H1 (cell line): Measurements from ENCODE around the gene SLC25A42. TPM values are rescaled to one million over a fixed set of nuclear protein-coding genes. Genes with fewer than 3 reads are reported as not detected.

Experiments used
- CTCF ChIA-PET: fragments of 300-600 bp; sonication (Branson Sonifier 250); formaldehyde crosslinking; loops from one replicate; lab custom pipeline; 2021; ENCODE audit not compliant: partially characterized antibody; lab: Charles Lee
- POLR2A ChIA-PET: fragments of 300-600 bp; sonication (Branson Sonifier 250); formaldehyde crosslinking; loops from one replicate; lab custom pipeline; 2021; ENCODE audit warnings: inconsistent platforms; ENCODE audit not compliant: partially characterized antibody; lab: Charles Lee
- DNase-seq, 2 experiments: peaks; one replicate each; pipeline versions ENCODE4 v3.0.0 to v3.0.0-alpha.2; 2010 to 2022; ENCODE audit warnings: low spot score in 2 of 2, low read depth in 1 of 2, mixed read lengths in 1 of 2
- FAIRE-seq: peaks from 2 replicates; lab custom pipeline; 2011; peaks lifted over from hg19 to GRCh38; lab: Jason Lieb, UNC
- H2AFZ ChIP-seq: 2 replicates; pipeline ENCODE4 v1.8.1; 2012; ENCODE audit warnings: low read length, inconsistent platforms
- H2AK5ac ChIP-seq: 2 replicates; pipeline ENCODE4 v1.6.1; 2013; ENCODE audit warnings: low read depth, low read length
- H2BK120ac ChIP-seq: replicated peaks from 2 replicates; pipeline ENCODE3; 2013; ENCODE audit warnings: low read depth, low read length, inconsistent platforms
- H2BK12ac ChIP-seq: 2 replicates; pipeline ENCODE4 v1.6.1; 2013; ENCODE audit warnings: low read depth, low read length
- H2BK15ac ChIP-seq: 2 replicates; pipeline ENCODE4 v1.6.1; 2013; ENCODE audit warnings: low read length
- H2BK20ac ChIP-seq: 2 replicates; pipeline ENCODE4 v1.6.1; 2013; ENCODE audit warnings: low read length
- H2BK5ac ChIP-seq: 2 replicates; pipeline ENCODE4 v1.6.1; 2013; ENCODE audit warnings: low read depth, low read length
- H3K14ac ChIP-seq: 2 replicates; pipeline ENCODE4 v1.6.1; 2013; ENCODE audit warnings: inconsistent platforms; ENCODE audit not compliant: insufficient read length
- H3K18ac ChIP-seq: 2 replicates; pipeline ENCODE4 v1.6.1; 2013; ENCODE audit warnings: low read length; ENCODE audit errors: extremely low read depth
- H3K23ac ChIP-seq: 2 replicates; pipeline ENCODE4 v1.6.1; 2013; ENCODE audit warnings: inconsistent platforms; ENCODE audit not compliant: insufficient read length
- H3K23me2 ChIP-seq: 2 replicates; pipeline ENCODE4 v1.6.1; 2013; ENCODE audit warnings: low read depth, low read length
- H3K27ac ChIP-seq: 2 replicates; pipeline ENCODE4 v1.6.1; 2011; ENCODE audit warnings: low read depth, low read length, inconsistent platforms
- H3K27me3 ChIP-seq, 4 experiments: replicated peaks in 1 of 4; 1 replicate in 1 of 4; 2 replicates in 3 of 4; pipeline versions ENCODE4 v1.6.1 to v1.8.1; 2011 to 2013; ENCODE audit warnings: low read length in 3 of 4, mild to moderate bottlenecking in 3 of 4, inconsistent platforms in 2 of 4, mixed read lengths in 2 of 4, moderate library complexity in 1 of 4; ENCODE audit not compliant: control insufficient read depth in 3 of 4, insufficient read depth in 3 of 4; ENCODE audit errors: extremely low read depth in 1 of 4
- H3K36me3 ChIP-seq, 4 experiments: 2 replicates each; pipeline versions ENCODE4 v1.6.1 to v1.8.1; 2011 to 2013; ENCODE audit warnings: mild to moderate bottlenecking in 4 of 4, low read length in 3 of 4, moderate library complexity in 2 of 4, control low read depth in 1 of 4, inconsistent platforms in 1 of 4; ENCODE audit not compliant: insufficient read depth in 4 of 4, control insufficient read depth in 2 of 4
- H3K4ac ChIP-seq: replicated peaks from 2 replicates; pipeline ENCODE3; 2013; ENCODE audit warnings: low read length, low read depth, mixed read lengths, inconsistent platforms; ENCODE audit not compliant: insufficient read length
- H3K4me1 ChIP-seq, 4 experiments: replicated peaks in 1 of 4; 1 replicate in 1 of 4; 2 replicates in 3 of 4; pipeline versions ENCODE4 v1.6.1 to v1.8.1; 2011 to 2013; ENCODE audit warnings: low read length in 3 of 4, inconsistent platforms in 2 of 4, mixed read lengths in 1 of 4; ENCODE audit not compliant: insufficient read depth in 4 of 4, control insufficient read depth in 3 of 4
- H3K4me2 ChIP-seq, 2 experiments: 2 replicates each; pipeline versions ENCODE4 v1.6.1 to v1.8.1; 2011 to 2013; ENCODE audit warnings: low read depth in 2 of 2, low read length in 2 of 2, control low read depth in 1 of 2, inconsistent platforms in 1 of 2, mild to moderate bottlenecking in 1 of 2; ENCODE audit not compliant: insufficient read depth in 1 of 2
- H3K4me3 ChIP-seq, 4 experiments: fragments of 200-600, 300-600 bp in 1 of 4; sonication (generic), shearing (Covaris generic), sonication (Bioruptor Twin) in 1 of 4; 2 replicates each; pipeline versions ENCODE4 v1.5.1 to v1.8.1; 2011 to 2016; ENCODE audit warnings: low read length in 4 of 4, low read depth in 3 of 4, control low read depth in 2 of 4, inconsistent platforms in 2 of 4, mild to moderate bottlenecking in 2 of 4, mixed read lengths in 1 of 4, moderate library complexity in 1 of 4; ENCODE audit not compliant: insufficient read depth in 2 of 4; ENCODE audit errors: extremely low read depth in 1 of 4
- H3K56ac ChIP-seq: replicated peaks from 2 replicates; pipeline ENCODE3; 2013; ENCODE audit warnings: low read depth, mild to moderate bottlenecking, mixed read lengths, low read length, inconsistent platforms; ENCODE audit not compliant: insufficient read length
- H3K79me1 ChIP-seq: 2 replicates; pipeline ENCODE4 v1.6.1; 2013; ENCODE audit warnings: low read depth, low read length, control low read depth
- H3K79me2 ChIP-seq, 2 experiments: 2 replicates each; pipeline versions ENCODE4 v1.6.1 to v1.8.1; 2012 to 2013; ENCODE audit warnings: low read length in 2 of 2, mild to moderate bottlenecking in 2 of 2, inconsistent platforms in 1 of 2; ENCODE audit not compliant: insufficient read depth in 2 of 2, control insufficient read depth in 1 of 2
- H3K9ac ChIP-seq, 4 experiments: replicated peaks in 1 of 4; 1 replicate in 1 of 4; 2 replicates in 3 of 4; pipeline versions ENCODE4 v1.6.1 to v1.8.1; 2011 to 2013; ENCODE audit warnings: low read depth in 3 of 4, low read length in 3 of 4, control low read depth in 2 of 4, mild to moderate bottlenecking in 2 of 4, moderate library complexity in 2 of 4, inconsistent platforms in 1 of 4; ENCODE audit errors: extremely low read depth in 1 of 4
- H3K9me3 ChIP-seq, 2 experiments: 2 replicates each; pipeline versions ENCODE4 v1.6.1 to v1.8.1; 2012 to 2013; ENCODE audit warnings: mild to moderate bottlenecking in 2 of 2, moderate library complexity in 2 of 2, control low read depth in 1 of 2, inconsistent platforms in 1 of 2, low read depth in 1 of 2, low read length in 1 of 2, mixed read lengths in 1 of 2; ENCODE audit not compliant: insufficient read depth in 2 of 2
- H4K20me1 ChIP-seq, 2 experiments: replicated peaks in 1 of 2; 2 replicates each; pipeline versions ENCODE3 to v1.8.1; 2011 to 2013; ENCODE audit warnings: inconsistent platforms in 2 of 2, low read length in 2 of 2, mild to moderate bottlenecking in 1 of 2; ENCODE audit not compliant: insufficient read depth in 2 of 2, control insufficient read depth in 1 of 2
- H4K5ac ChIP-seq: 2 replicates; pipeline ENCODE4 v1.6.1; 2013; ENCODE audit warnings: low read length, low read depth, mixed read lengths, inconsistent platforms; ENCODE audit not compliant: insufficient read length
- H4K8ac ChIP-seq: 2 replicates; pipeline ENCODE4 v1.8.0; 2013; ENCODE audit warnings: mild to moderate bottlenecking, moderate library complexity, low read length, inconsistent platforms; ENCODE audit not compliant: insufficient read depth; ENCODE audit errors: extremely low read depth
- H4K91ac ChIP-seq: replicated peaks from 2 replicates; pipeline ENCODE3; 2013; ENCODE audit warnings: low read length, mixed read lengths, inconsistent platforms; ENCODE audit not compliant: insufficient read length
- TAF1 ChIP-seq: IDR thresholded peaks from 2 replicates; pipeline ENCODE4 v1.6.1; 2011; ENCODE audit warnings: mild to moderate bottlenecking, low read depth, low read length
- WGBS, 2 experiments: shearing (Covaris generic) in 1 of 2; methylation state at CpG; one replicate each; pipeline versions ENCODE4 v1.1.6 to v1.1.7; 2013 to 2015; ENCODE audit warnings: low lambda C conversion rate in 2 of 2, mixed read lengths in 2 of 2, inconsistent platforms in 1 of 2, low coverage in 1 of 2, missing lambda C conversion rate in 1 of 2; ENCODE audit not compliant: insufficient replicate concordance in 2 of 2, insufficient coverage in 1 of 2, insufficient read length in 1 of 2; ENCODE audit errors: extremely low coverage in 1 of 2, missing lambda C conversion rate in 1 of 2; 5-methylcytosine and 5-hydroxymethylcytosine counted together
- polyA plus RNA-seq, 7 experiments: library from polyadenylated mRNA; depleted of rRNA in 3 of 7; stranded (reverse) in 5 of 7; unstranded in 2 of 7; fragments of >200 nt in 5 of 7; fragments of 200-250 nt in 2 of 7; gene quantifications; 1 replicate in 5 of 7; 2 replicates in 1 of 7; 4 replicates in 1 of 7; pipeline versions ENCODE4 v1.2.1 to v1.2.3, GENCODE V29; 2011 to 2013; ENCODE audit warnings: missing spikeins in 2 of 7, mixed read lengths in 2 of 7
- total RNA-seq: library from RNA; stranded (reverse); fragmentation: NEBNext Ultra II Directional; extraction: Animal tissue kit (Norgen Biotek cat#: 25700); gene quantifications from 2 replicates; pipeline ENCODE4 v1.2.1, GENCODE V29; 2021

SLC25A42 gene
- total and polyA plus RNA-seq, 2 of the 8 experiments (the other 6 are each of a cell fraction or from before 2014, with no cell fraction given) = 5.9 to 6.2 TPM

DNA sequence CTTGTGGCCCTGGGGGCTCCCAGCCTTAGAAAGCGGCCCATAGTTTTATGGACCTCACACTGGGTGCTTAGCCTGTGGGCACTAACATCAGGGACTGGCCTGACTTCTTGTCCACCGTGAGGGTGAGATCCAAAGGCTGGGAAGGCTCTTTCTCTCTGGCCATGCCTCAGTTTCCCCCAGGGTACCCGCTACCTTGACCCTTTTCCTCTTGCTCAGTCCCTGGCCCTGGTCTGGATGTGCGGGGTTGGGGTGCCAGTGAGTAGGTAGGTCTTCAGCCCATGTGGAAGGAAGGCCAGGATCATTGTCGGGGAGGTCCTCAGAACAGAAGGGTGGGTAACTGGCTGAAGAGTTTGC, 76.1 kb downstream of the SLC25A42 start:
- Histone ChIP-seq H2AFZ (no peak overlapping the region), H4K91ac (no peak overlapping the region), H2AK5ac (no peak overlapping the region), H3K4me2 (no peak overlapping the region), H3K4ac (no peak overlapping the region), H4K5ac (no peak overlapping the region), H3K79me2 (0 out of 4 replicates have a peak, but pooled peaks cover 0 to 4% of the 10 kb centered on the region in 2 experiments), H3K56ac (no peak overlapping the region), H2BK20ac (no peak overlapping the region), H2BK120ac (no peak overlapping the region), H4K8ac (no peak overlapping the region), H3K36me3 (no peaks in the 10 kb centered on the region), H2BK15ac (no peak overlapping the region), H3K4me3 (no peak overlapping the region), H3K4me1 (peaks cover 0 to 11% (median 7%) of the 10 kb centered on the region in 4 experiments; a peak in 6 of 7 replicates), H4K20me1 (peaks cover 2 to 7% of the 10 kb centered on the region in 2 experiments), H3K9me3 (no peaks in the 10 kb centered on the region), H3K79me1 (peaks cover 5% of the 10 kb centered on the region; the same call in 1 of the 2 replicates), H3K27me3 (peaks cover 0 to 3% (median 0%) of the 10 kb centered on the region in 4 experiments; a peak in 4 of 7 replicates), H3K9ac (no peak overlapping the region), H3K18ac (no peak overlapping the region), H3K23ac (no peak overlapping the region), H3K27ac (no peak overlapping the region), H3K23me2 (peaks cover 3% of the 10 kb centered on the region; the same call in 1 of the 2 replicates), H2BK12ac (0 out of 2 replicates have a peak overlapping the region, but pooled peaks have one; percentile 6), H3K14ac (no peak overlapping the region), H2BK5ac (no peak overlapping the region)
- 53% methylated on average over 5 of the region's 5 CpGs; no CpG with 5 or more reads in 1 of the 2 experiments for WGBS, 2 experiments
- DNase-seq = no peak
- ChIA-PET CTCF (interaction anchor here (0.6 to 6.2 kb wide), 22 partner anchors 10 to 372 kb away, joined by 3 to 46 read pairs (median 6); no protein-coding TSS in a partner anchor), POLR2A (interaction anchor here (0.7 to 2.4 kb wide), 4 partner anchors 9 to 34 kb away, joined by 3 to 12 read pairs (median 6); partner anchors contain the start of gene MEF2B)
- no peak for FAIRE-seq
- no peak for TF ChIP-seq TAF1
